A673 (cell line): ENCODE results near the gene VIT.

ENCODE experiments used
- CTCF ChIP-seq: fragments of 300-800, 200-600 bp; sonication (generic); conservative IDR thresholded peaks from 2 replicates; pipeline ENCODE4 v1.5.1; 2017; ENCODE audit warnings: low read depth, mild to moderate bottlenecking, antibody characterized with exemption, low read length, moderate library complexity, mixed read lengths
- EZH2 ChIP-seq: fragments of 200-600 bp; sonication (generic); IDR thresholded peaks from 2 replicates; pipeline ENCODE4 v1.6.1; 2017; ENCODE audit warnings: borderline replicate concordance, low read depth, mild to moderate bottlenecking, mixed read lengths, antibody characterized with exemption, low read length; ENCODE audit not compliant: poor library complexity, severe bottlenecking

GRCh38 chr2:36706021-36706876 lies 9.7 kb downstream of the VIT start:
- no peak for TF ChIP-seq CTCF
- no peak for TF ChIP-seq EZH2
